Left kidney (tissue), 2 donors: ENCODE data around the gene ANKRD29. TPM values are rescaled to one million over a fixed set of nuclear protein-coding genes. Genes with fewer than 3 reads are reported as not detected.
"Not testable (repeated sequence)": the region's sequence is repeated elsewhere in the genome, so short reads cannot be mapped to it uniquely, and the experiment has no call there.

Experiments used
- DNase-seq: peaks from one replicate; pipeline ENCODE4 v3.0.0-alpha.2; 2013
- polyA plus RNA-seq: library from polyadenylated mRNA; unstranded; fragments of 120-200 nt; gene quantifications from one replicate; pipeline ENCODE4 v1.2.1, GENCODE V29; 2013; ENCODE audit not compliant: insufficient read length

ANKRD29 gene
- polyA plus RNA-seq, 1 donor = 0.93 TPM

GRCh38 chr18:23616258-23616657, 46.5 kb downstream of the ANKRD29 start:
- DNase-seq = no peak

DNA sequence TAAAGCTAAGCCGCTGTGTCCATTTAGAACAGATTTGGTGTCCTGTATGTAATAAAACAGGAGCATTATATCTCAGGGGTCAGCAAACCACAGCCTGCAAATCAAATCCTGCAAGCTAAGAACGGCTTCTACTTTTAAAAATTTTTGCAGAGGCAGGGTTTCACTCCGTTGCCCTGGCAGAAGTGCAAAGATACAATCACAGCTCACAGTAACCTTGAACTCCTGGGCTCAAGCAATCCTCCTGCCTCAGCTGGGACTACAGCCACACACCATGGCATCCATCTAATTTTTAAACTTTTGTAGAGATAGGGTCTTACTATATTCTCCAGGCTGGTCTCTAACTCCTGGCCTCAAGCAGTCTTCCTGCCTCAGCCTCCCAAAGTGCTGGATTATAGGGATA, 47.8 kb downstream of the ANKRD29 start:
- no peak for DNase-seq

GRCh38 chr18:23614413-23614812, 48.3 kb downstream of the ANKRD29 start:
- DNase-seq = no peak

DNA sequence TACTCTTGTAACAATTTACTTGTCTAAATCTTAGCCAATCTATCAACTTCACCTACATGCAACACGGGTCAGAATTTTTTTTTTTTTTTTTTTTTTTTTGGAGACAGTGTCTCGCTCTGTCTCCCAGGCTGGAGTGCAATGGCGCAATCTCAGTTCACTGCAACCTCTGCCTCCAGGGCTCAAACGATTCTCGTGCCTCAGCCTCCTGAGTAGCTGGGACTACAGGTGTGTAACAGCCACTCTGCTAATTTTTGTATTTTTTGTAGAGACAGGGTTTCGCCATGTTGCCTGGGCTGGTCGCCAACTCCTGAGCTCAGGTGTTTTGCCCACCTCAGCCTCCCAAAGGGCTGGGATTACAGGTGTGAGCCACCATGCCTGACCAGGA, 49.6 kb downstream of the ANKRD29 start:
- DNase-seq = not testable (repeated sequence)

DNA sequence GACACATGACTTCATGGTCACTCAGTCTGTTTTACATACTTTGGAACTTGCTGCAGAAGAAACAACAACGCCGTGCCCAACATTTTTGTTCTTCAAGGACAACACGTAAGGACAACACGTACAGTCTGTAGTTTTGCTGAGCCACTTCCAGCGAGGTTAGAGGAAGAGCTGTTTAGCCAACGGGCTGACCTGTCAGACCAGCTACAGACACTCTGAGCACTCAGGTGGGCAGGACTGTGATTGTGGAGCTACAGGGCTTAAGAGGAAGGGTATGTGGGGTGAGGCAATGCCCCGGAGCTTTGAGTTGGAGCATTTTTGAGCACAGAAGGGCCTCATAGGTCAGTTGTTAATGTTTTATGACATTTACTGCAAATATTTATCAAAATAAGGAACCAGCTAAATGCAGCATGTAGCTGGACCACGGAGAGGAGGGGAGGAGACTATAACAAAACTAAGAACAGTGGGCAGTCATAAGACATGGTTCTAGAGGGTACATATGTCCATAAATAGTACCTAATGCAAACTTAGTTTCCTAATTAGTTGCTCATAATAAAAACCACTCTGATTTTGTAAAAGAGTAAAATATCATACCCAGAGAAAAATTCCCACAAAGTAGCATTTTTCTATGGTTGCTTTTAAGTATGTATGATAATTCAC, 50.1 kb downstream of the ANKRD29 start:
- no peak for DNase-seq

DNA sequence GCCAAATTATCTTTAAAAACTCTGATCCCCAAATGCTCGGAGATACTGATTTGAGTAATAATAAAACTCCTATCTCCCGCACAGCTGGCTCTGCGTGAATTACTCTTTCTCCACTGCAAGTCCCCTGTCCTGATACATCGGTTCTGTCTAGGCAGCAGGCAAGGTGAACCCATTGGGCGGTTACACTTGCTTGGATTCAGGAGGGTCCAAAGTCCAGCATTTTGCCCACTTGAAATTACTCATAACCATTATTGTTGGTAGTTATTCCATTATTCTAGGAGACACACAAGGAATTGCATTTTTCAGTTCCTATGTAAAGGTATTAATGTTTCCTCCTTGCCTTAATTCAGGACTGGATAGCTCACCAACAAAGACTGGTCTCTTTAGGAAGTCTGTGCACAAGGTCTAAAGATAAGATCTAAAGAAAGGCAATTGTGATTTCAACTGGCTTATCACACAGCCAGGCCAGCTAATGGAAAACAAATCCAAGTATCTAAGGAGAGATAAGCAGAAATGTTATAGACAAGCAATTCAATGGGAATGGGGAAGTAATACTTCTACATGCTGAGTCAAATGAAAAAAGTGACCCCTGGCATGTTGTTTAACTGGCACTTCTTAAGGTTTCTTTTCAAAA, 53.2 kb downstream of the ANKRD29 start:
- no peak for DNase-seq

GRCh38 chr18:23608211-23608610, 54.5 kb downstream of the ANKRD29 start:
- no peak for DNase-seq

DNA sequence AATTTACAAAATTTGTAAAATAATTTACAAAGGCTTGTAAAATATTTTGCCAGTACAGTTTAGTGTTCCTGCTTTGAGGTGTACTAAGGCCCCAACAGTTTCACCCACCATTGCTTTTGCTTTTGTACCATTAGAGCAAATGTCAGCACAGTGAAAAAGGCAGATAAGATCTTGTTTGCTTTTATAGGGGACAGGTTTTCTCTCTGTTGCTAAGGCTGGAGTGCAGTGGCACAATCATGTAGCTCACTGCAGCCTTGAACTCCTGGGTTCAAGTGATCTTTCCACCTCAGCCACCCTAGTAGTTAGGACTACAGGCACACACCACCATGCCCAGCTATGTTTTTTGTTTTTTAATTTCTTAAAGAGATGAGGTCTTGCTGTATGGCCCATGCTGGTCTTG, 56.8 kb downstream of the ANKRD29 start:
- DNase-seq = no peak

- DNase-seq = no peak
These were observed 62.9 kb downstream of the ANKRD29 start for GRCh38 chr18:23599809-23600208.

GRCh38 chr18:23596183-23596582, 66.5 kb downstream of the ANKRD29 start:
- DNase-seq = no peak

DNA sequence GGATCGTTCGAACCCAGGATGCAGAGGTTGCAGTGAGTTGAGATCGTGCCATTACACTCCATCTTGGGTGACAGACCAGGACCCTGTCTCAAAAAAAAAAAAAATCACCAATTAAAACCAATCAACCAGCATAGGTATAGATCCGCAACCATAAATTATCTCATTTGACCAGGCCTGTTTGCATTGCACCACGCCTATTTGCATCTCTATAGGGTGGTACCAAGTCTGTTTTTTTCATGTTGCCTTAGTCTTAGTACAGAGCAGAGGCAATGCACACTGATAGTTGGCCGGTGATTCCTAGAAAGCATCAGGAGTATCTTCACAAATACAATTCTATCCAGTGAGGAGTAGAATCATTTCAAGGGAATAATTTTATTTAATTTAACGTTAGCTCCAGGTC, 67.1 kb downstream of the ANKRD29 start:
- DNase-seq = no peak

DNA sequence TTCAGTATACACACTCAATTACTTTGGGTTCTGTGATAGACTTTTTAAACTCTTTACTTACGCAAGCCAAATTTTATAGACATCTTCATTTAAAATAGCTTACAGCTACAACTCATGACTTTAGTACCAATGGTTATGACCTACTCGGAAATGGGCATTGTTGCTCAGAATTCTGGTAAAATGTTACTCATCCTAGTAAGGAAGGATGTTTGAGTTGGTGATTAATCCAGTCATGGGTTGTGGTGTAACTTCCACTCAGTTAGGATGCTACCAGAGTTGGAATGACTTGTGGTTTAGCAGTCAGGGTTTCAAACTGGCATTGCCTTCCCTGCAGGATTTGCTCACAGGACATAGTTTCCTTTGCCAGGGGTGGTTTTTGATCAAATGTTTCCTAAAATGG, 69.0 kb downstream of the ANKRD29 start:
- no peak for DNase-seq

DNA sequence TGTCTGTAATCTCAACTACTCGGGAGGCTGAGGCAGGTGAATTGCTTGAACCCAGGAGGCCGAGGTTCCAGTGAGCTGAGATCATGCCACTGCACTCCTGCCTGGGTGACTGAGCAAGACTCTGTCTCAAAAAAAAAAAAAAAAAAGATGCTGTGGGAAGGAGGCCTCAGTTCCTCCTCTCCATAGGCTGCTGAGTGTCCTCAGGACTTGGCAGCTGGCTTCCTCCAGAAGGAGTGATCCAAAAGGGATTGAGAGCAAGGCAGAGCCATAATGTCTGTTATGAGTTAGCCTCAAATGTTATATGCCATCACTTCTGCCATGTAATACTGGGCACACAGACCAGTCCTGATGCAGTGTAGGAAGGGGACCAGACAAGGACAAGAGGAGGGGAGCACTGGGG, 69.8 kb downstream of the ANKRD29 start:
- no peak for DNase-seq

GRCh38 chr18:23591011-23591410, 71.7 kb downstream of the ANKRD29 start:
- DNase-seq = no peak

DNA sequence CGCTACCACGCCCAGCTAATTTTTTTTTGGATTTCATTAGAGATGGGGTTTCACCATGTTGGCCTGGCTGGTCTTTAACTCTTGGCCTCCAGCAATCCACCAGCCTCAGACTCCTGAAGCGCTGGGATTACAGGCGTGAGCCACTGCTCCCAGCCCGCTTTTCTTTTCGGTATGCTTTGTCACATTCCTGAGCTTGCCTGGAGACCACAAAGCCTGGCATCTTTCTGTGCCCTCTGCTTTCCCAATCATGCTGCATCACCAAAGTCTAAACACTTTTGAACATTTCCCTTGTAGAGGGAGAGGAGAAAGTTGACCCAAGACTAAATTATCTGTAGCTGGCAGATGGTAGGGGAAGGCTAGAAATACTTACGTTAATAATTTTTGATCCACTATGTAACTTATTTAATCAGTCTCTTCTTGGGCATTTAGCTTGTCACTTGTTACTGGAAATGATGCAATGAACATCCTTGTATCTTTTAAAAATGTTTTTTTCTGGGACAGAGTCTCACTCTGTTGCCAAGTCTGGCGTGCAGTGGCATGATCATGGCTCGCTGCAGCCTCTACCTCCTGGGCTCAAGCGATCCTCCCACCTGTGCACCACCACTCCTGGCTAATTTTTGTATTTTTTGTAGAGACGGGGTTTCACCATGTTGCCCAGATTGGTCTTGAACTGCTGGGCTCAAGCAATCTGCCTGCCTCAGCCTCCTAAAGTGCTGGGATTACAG, 73.7 kb downstream of the ANKRD29 start:
- no peak for DNase-seq

GRCh38 chr18:23587220-23587642, 75.5 kb downstream of the ANKRD29 start:
- DNase-seq = no peak

DNA sequence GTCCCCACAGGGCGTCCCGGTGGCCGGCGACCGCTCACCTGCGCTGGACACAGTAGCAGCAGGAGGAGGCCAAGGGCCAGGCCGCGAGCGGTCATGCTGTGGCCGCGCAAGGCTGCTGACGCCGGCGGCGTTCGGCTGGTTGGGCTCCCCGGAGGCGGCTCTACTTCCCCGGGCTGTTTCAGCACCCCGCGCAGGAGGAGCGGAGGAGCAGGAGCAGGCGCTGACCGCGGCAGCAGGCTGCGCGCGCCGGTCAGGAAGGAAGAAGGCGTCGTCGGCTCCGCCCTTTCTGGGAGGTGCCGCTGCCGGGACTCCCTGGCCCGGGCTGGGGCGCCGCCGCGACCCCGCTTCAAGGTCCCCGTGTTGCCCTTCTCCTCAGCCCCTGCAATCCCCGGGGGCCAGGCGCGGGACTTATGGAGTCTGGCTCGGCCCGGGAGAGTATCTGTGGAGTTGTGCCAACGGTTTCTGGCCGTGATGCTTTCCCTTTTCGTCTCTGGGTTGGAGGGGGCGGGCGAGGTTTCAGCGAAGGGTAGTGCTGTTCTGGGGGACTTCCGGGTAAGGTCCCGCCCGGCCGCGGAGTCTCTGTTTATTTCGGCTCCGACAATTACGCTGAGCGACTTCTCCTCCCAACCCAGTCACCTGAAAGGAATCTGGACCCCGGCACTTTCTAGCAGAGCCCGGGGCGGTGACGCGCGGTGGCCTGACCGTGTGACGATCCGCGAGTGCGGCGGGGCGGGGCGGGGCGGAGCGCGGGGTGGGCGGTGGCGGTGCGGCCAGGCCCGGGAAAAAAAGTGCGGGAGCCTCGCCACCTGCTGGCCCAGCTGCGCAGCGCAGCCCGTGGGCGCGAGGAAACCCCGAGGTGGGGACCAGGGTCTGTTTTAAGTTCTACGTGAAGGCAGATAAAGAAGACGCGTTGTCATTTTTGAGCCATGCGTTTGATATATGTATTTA, 76.2 kb downstream of the ANKRD29 start, which contains the start of gene NPC1:
TSS of gene NPC1 (minus strand) at position 258 of the 948 bp plus-strand sequence. CDS start at position 95, 163 bp downstream.
- peak; percentile 91 for DNase-seq

GRCh38 chr18:23585897-23586248, 76.8 kb downstream of the ANKRD29 start:
- no peak for DNase-seq

DNA sequence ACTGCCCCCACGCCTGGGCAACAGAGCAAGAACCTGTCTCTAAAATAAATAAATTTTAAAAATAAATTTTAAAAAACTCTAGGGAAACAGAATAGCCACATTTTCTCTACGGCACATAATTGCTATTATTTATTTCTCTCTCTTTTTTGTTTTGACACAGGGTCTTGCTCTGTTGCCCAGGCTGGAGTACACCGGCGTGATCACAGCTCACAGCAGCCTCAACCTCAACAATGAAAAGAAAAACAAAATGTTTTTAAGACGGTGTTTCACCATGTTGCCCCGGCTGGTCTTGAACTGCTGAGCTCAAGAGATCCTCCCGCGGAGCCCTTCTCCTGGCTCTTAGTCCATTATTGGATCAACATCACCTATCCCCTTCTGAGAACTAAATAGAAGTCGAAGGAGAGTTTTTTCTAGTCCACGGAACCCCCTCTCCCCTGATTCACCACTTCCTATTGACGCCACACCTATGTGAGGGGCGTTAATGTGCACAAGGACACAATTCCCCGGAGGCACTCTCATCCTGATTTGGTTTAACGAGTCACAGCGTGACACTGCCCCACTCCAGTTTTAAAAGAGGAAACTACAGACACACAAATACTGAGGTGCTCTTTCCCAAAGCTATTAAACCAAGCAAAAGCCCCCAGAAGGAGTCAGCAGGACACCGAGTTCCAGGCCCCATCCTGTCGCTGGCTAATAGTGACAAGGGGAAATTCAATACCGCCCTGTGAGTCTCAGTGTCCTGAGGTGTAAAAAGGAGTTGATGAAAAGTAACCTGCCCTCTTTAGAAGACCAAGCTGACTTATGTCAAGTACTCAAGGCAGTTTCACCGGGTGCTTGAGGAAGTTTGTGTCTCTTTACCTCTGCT, 77.5 kb downstream of the ANKRD29 start:
- peak; percentile 18 for DNase-seq

DNA sequence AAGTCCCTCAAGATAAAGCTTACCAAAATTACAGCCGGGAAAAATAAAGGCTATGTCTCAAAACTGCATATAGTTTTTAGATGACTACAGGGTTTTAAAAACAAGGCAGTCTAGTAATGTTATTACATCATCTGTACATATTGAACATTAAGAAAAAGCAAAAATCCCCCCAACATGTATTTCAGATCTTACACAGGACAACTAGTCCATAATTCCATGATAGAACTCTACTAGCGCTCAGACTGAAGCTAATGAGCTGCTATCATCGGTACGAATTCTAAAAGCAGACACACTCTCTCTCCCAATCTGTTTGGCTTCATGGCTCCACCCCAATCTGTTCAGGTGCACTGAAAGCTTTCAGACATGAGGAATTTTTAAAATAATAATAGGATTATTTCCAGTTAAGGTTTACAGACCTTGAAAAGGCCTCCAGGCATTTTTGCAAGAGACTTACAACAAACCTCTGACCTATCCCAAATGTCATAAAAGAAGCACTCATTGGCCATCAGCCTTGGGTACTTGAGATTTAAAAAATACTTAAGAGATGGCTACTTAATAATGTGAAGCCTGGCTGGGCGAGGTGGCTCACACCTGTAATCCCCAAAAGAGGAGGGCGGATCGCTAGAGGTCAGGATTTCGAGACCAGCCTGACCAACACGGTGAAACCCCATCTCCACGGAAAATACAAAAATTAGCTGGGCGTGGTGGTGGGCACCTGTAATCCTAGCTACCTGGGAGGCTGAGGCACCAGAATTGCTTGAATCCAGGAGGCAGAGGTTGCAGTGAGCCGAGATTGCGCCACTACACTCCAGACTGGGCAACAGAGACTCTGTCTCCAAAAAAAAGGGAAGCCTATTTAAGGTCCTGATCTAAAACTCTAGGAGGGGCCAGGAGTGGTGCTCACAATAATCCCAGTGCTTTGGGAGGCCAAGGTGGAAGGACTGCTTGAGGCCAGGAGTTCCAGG, 78.4 kb downstream of the ANKRD29 start:
- DNase-seq = no peak
